GM19395 (cell line): ENCODE measurements around the gene CST9.

Experiments
- ATAC-seq: cut with Tn5 transposase; IDR thresholded peaks from one replicate; pipeline ENCODE4 v1.9.1; 2021; ENCODE audit warnings: mild to moderate bottlenecking, moderate library complexity; ENCODE audit not compliant: unreplicated experiment

CST9 gene, protein sequence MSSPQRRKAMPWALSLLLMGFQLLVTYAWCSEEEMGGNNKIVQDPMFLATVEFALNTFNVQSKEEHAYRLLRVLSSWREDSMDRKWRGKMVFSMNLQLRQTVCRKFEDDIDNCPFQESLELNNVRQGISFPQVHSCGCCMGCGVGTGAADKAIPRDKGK

DNA sequence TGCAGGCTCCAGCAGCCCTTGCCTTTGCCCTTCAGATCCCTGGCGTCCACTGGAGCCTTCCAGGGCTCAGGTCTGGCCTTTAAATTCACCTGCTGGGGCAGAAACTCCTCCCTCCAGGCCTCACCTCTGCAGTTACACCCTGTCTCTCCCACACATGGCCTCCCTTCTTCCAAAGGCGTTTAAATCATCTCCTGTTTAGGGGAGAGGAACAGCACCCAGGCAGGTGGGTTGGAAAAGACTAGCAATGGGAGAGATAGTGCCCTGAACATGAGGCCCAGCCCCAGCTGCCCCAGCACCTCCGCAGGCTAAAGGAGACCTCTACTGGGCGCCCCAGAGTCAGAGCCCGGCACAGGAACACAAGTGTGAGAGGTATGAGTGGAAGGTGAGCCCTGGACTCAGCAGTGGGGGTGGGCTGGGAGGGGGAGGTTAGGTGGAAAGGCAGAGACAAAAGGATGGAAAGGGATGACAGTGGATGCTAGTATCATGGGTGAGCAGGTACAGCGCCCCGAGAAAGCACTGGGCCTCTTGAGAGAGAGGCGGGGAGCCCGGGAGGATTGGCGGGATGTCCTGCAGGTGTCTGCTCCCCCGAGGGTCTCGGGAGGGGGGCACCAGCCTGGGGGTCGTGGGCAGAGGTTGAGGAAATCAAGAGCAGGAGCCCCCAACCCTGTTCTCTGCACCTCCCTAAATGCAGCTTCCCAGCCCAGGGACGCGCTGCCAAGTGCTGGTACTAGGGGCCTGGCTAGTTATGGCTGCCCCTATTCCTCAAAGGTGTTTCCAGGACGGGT lies at the start of gene CST9:
TSS of gene CST9 (minus strand) at position 51 of the 785 bp plus-strand sequence. CDS start 53 bp downstream, outside the sequence.
- no peak for ATAC-seq

DNA sequence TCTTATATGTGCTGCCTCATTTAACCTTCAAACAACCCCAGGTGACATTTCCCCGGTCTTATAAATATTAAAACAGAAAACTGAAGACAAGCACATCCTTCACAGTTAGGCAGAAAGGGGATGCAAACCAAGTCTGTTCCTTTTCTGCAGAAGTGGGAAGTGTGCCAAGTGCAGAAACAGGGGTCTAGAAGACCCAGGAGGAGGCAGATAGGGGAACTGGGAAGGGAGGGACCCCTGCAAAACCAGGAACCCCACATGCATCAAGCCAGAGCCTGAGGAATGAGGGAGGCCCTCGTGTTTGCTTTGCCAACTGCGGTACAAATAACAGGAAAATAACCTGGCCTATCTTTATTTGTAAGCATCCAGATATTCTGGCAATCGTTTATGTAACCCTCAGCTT lies 49.0 kb upstream of the CST9 start:
- ATAC-seq, result no peak

DNA sequence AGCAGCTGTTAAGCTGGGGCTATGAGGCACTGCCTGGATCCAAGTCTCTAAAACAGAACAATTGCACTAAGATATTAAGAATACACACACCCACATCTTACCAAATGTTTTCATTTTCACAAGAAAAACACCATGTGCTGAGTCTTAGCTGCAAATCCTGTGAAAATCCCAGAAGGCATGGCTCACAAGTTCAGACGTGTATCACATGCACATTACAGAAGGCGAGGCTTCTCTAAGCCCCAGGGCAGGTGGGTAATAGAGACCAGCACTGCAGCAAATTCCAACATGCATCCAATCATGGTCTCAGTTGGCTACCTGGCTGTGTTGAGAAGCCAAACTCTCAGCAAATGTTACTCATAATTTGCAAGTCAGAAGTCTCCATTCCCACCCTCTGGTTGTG lies 48.3 kb upstream of the CST9 start:
- no peak for ATAC-seq

DNA sequence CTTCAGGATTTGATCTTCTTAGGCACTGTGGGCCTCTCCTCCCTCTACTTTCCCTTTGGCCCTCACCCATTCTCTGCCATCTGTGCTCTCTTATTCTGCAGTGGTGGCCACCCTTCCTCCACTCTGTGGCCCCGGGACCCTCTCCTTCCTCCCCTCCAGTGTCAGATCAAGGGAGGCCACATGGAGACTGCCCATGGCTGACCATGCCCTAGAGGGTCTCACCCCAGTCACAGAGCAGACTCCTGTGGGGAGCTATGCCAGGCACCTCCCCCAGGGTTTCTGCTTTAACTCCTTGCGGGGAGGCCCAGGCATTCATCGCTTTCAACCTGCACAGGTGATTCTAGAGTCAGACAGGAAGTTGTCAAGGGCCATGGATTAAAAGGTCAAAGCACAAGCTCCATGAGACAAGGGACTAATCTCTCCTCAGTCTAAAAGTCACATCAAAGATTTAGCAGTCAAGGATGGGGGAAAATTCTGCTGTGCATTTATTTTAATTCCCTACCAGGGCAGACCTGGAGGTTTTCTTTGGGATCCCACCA lies 47.8 kb upstream of the CST9 start:
- no peak for ATAC-seq

DNA sequence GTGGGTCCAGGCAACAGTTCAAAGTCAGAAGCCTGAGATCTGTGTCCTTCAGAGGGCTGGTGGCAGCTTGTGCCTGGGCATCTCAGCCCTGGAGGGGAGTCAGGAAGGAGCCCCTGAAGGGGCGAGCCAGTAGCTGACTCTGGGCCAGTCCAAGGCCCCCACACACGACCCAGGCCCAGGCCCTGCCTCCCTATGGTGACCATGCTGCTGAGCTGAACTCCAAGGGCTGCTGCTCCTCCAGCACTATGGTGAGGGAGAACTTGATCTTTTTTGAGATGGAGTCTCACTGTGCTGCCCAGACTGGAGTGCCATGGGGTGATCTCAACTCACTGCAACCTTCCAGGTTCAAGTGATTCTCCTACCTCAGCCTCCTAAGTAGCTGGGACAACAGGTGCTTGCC lies 47.2 kb upstream of the CST9 start:
- ATAC-seq, result no peak

DNA sequence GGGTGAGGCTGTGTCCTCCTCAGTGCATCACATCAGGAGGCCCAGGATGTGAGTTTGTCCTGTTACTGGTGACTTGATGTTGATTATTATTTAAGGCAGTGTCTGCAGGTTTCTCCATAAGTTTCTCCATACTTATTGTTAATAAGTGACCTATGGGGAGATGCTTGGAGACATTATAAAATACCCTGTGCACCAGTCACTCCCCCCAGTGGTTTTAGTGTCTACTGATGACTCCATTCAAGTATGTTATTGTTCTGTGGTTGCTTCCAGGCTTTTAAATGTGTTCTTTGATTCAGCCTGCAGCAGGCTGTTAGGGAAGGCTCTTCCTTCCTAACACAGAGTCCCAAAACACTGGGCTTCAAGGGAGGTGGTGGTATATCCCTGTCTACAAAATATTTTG lies 46.7 kb upstream of the CST9 start:
- no peak for ATAC-seq

DNA sequence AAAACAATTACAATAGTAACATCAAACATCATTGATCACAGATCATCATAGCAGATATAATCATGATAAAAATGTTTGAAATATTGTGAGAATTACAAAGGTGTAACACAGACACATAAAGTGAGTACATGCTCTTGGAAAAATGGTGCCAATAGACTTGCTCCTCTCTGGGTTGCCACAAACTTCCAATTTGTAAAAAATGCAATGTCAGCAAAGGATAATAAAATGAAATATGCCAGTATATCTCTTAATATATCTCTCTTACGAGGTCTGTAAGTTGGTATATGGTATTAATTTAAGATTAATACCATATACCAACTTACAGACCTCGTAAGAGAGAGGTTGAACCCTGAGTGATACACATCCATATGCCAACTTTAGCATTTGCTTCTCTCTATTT lies 45.4 kb upstream of the CST9 start:
- no peak for ATAC-seq

DNA sequence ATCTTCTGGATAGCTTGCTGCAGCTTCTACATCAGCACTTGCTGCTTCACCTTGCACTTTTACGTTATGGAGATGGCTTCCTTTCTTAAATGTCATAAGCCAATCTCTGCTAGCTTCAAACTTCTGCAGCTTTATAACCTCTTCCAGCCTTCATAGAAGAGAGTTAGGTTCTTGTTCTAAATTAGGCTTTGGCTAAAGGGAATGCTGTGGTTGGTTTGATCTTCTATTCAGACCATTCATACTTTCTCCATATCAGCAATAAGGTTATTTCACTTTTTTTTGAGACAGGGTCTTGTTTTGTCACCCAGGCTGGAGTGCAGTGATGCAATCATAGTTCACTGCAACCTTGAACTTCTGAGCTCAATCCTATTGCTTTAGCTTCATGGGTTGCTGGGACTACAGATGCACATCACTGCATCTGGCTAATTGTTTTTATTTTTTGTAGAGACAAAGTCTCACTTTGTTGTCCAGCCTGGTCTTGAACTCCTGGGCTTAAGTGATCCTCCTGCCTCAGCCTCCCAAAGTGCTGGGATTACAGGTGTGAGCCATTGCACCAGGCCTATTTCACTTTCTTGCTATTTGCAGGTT lies 44.2 kb upstream of the CST9 start:
- ATAC-seq, result no peak

DNA sequence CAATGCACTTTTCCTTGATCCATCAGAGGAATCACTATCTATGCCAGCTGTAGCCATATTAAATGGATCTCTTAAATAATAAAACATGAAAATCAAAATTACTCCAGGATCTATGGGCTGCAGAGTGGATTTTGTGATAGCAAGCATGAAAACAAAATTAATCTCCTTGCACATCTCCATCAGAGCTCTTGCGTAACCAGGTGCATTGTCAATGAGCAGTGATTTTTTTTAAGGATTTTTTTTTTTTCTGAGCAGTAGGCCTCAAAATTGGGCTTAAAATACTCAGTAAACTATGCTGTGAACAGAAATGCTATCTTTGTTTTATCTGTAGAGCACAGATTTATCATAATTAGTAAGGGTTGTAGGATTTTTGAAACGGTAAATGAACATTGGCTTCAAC lies 43.5 kb upstream of the CST9 start:
- no peak for ATAC-seq

DNA sequence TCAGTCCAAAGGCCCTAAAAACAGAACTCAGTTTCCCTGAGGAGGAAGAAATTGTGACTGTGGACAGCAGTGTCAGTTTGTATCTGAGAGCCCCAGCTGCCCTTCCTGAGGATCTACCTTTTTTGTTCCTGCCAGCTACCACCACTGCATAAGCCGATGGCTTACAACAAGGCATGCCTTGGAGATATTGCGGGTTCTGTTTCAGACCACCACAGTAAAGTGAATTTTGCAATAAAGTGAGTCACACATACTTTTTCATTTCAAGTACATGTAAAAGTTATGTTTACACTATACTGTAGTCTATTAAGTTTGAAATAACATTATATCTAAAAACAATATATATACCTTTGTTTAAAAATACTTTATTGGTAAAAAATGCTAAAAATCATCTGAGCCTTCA lies 41.6 kb upstream of the CST9 start:
- ATAC-seq, result no peak

DNA sequence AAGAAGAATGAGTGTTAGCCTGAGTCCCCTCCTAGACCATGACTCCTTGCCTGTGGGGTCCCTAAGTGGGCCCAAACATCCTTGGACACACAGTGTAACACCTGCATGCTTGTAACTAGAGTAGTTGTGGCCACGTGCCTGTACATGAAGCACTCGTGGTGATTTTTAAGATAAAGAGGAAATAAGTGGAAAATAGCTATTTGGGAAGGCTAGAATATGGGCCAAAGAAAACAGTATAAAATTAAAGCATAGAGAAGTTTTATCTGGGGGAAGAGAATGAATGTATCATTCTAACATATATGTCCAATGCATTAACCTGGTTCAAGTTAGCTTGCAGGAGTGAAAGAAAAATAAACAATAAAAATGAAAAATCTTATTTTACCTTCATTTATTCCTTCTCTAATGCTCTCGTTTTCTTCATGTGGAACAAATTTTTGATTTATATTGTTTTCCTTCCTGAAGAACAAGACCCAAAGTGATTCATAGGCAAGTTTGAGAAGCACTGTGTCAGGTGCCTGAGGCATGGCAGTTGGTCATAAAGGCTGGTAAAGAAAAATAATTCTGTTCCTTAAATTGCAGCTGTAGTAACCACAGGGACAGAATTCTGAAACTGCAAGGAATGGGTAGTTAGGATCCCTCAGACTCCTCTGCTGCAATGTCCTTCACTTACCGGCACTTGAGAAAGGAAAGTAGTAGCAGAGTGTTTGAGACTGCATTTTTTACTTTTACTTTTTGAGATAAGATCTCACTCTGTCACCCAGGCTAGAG lies 40.6 kb upstream of the CST9 start:
- ATAC-seq, result no peak

DNA sequence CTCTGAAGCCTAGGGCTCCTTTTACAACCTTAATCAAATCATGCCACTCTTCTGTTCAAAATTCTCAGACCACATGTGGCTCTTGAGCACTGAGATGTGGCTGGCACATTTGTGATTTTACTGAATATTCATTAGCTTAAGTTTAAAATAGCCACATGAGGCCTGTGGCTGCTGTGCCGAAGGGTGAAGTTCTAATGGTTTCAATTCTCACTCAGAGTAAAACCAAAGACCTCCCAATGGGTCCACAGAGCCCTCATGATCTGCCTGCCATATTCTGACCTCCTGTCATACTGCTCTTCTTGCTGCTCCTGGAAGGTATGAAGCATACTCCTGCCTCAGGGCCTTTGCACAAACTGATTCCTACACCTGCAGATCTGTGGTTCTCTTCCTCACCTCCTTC lies 39.9 kb upstream of the CST9 start:
- ATAC-seq, result no peak

DNA sequence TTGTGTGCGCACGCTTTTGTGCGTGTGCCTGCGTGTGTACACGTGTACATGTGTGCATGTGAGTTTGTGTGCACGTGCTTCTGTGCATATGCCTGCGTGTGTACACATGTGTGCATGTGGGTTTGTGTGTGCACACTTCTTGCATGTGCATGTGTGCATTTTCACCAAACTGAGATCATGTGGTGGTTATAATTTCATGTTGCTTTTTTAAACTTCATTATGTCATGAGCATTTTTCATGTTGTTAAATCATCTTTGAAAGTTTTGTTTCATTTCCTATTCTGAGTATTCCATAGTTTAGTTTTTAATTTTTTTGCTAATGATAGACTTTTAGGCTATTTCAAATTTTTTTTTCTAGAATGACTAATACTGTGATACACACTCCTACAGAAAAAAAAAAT lies 38.4 kb upstream of the CST9 start:
- ATAC-seq, result no peak

DNA sequence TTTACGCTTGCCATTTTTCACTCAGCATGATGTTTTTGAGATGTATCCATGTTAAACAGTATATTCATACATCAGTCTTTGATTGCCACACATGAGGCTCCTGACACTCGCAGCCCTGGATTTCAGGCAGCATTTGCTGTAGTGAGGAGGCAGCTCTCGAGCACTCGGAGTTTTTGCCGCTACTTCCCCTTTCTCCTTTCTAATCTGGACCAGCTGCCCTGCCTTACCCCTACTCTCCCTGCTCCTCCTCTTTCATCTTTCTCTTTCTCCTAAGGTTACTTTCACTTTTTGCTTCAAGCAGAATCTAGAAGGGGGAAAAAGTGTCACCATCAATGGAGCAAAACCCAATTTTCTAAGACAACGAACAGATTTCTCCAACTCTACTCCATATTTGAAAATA lies 37.9 kb upstream of the CST9 start:
- no peak for ATAC-seq

DNA sequence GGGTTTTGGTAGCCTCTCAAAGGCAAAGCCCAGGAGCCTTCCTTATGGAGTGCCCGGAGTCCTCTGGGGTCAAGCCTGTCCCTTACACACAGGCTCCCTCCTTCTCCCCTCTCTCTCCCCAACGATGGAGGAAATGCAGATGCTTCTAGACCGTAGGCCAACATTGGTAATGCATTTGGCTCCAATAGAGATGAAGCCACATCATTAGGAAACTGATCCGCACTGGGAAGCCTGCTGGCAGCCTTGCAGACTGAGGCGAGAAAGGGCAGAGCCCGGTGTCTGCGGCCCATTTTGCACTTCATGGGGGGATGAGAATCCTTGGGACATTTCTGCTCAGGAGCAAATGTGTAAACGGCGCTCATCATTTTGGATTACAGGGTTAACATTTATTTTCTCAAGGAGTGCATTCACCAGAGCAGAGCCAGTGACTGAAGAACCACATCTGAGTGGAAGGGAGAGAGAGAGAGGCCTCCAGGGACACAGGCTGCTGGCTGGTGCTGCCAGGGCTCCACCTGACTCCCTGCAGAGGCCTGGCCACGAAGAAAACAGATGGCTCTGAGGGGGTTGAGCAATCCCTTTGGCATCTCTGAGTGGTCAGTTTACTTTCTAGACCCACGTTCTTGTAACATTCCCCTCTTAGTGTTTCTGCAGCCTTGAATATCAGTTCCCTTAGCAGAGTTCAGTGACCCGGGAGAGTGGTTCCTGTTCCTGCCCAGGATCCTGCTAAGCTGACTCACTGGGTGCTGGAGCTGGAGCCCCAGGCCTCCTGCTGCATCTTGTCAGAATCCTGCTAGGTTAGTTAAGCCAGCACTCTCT lies 36.4 kb upstream of the CST9 start:
- ATAC-seq, result no peak

DNA sequence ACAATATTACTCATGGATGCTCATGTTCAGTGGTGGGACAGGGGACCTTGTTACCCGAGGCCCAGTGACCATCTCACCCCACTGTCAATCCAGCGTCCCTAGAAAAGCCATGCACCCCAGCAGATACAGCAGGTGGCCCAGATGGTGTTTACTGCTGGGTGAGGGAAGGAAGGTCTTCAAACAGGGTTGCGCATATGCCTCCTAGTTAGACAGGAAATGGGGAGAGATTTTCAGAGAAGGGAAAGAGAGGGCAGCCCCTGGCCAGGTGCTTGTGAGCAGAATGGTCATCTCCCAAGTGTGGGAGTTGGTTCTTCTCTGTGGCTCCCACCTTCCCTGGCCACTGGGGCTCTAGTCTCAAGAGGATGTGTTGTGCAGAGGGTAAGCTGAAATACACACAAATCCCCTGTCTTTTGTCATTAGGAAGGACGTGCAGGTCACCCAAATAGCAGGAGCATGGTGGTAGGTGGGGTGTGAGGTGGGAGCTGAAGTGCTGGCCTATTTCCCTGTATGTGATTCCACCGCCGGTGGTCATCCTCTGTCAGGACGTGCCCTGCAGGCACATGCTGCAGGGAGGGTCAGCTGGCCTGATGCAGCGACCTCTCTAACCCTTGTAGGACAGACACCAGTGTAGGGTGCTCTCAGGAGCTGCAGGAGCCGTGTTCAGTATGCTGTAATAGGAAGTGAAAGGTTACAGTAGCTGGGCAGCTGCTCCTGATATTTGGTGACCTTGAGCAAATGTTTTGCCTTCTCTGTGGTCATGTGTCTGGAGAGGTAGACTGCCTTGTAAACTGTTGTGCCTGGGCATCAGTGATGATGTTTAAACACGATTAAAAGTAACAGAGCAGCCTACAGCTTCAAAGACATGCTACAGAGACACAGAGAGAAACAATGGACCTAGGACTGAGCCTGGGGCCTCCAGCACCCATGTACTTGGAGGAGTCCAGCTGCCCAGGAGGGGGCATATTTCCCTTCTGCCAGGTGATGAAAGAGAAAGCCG lies 35.3 kb upstream of the CST9 start:
- ATAC-seq, result no peak

DNA sequence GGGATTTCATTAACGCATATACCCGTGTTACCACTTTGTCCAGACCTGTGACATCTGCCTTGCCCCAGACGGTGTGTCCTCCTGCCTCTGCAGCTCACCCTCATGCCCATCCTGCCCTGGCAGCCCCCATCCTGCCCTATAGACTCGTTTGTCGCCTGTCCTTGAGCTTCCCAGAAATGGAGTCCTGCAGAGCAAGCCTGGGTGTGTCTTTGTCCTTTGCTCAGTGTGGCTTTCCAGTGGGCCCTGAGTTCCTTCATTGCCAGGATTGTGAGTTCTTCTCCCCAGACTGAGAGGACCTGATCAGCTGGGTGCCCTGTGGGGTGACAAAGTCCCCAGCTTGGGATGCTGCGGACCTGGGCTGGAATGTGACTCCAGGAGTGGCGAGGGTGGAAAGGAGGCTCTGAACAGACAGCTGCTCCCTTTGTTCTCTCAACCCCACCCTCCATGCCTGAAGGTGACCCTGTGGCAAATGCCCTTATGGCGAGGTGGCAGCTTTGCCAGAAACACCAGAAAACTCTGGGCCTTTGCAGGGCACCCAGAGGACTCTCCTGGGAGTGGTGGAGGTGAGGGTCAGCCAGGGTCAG lies 34.4 kb upstream of the CST9 start:
- no peak for ATAC-seq

DNA sequence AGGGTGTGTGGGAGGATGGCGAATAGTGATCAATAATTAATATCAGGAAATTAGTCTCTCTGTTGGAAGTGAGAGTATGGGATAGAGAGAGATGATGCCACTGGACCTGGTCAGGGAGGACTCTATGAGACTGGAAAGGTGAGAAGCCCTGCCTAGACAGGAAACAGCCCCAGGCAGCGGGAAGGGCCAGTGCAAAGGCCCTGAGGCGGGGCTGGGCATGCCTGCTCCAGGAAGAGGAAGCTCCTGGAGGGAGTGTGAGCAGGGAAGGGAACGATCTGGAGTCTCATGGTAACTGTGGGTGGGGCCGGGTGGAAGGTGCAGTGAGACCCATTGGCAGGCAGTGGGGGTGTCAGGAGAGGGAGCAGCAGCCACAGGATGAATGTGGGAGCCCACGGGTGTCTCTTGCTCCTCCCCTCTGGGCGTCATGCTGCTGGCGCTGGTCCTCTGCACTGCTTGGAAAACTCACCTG lies 33.8 kb upstream of the CST9 start:
- no peak for ATAC-seq

DNA sequence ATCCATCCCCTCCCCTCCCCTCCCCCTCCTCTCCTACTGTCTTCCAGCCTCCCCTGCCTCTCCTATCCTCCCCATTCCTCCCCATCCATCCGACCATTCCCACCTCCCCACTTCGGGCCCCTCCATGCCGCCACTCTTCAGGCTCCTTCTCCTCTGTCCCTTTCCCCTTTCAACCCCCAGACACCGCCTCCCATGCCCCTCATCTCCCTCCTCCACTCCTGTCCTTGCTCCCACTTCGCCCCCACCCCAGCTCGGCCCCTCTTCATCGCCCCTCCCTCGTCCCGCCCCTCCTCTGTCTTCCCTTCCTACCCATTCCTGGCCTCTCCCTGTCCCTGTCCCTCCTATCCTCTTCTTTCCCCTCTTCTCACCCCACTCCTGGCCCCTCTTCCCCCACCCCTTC lies 32.6 kb upstream of the CST9 start:
- ATAC-seq, result no peak
